Loucy (cell line): ENCODE measurements around the gene CCDC137.

Source experiments
- EZH2phosphoT487 ChIP-seq: fragments of 200-600 bp; IDR thresholded peaks from 2 replicates; pipeline ENCODE4 v1.6.1; 2018; ENCODE audit warnings: antibody characterized with exemption, mild to moderate bottlenecking, moderate library complexity, borderline replicate concordance
- TF ChIP-seq, protein P1 (sequence below): fragments of 200-600 bp; sonication (generic); conservative IDR thresholded peaks from 2 replicates; pipeline ENCODE4 v1.5.1; 2014; ENCODE audit warnings: mild to moderate bottlenecking, antibody characterized with exemption, low read length

DNA sequence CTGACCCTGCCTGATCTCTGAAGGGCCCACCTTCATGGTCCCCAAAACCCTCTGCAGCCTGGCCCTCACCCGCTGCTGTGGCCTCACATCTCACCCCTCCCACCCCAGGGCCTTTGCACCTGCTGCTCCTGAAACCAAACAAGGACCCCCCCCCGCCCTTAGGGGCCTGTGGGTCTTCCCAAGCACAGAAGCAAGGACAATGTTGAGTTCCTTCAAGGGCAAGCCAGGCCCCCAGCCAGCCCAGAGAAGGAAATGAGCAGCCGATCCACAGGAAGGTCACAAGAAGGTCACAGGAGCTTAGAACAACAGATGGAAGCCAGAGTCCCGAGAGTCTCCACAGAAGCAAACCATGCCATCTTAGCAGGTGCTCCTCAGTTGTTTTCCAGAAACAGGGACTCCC, 9.7 kb upstream of the CCDC137 start:
- TF ChIP-seq, protein P1, sequence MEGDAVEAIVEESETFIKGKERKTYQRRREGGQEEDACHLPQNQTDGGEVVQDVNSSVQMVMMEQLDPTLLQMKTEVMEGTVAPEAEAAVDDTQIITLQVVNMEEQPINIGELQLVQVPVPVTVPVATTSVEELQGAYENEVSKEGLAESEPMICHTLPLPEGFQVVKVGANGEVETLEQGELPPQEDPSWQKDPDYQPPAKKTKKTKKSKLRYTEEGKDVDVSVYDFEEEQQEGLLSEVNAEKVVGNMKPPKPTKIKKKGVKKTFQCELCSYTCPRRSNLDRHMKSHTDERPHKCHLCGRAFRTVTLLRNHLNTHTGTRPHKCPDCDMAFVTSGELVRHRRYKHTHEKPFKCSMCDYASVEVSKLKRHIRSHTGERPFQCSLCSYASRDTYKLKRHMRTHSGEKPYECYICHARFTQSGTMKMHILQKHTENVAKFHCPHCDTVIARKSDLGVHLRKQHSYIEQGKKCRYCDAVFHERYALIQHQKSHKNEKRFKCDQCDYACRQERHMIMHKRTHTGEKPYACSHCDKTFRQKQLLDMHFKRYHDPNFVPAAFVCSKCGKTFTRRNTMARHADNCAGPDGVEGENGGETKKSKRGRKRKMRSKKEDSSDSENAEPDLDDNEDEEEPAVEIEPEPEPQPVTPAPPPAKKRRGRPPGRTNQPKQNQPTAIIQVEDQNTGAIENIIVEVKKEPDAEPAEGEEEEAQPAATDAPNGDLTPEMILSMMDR, result no peak
- no peak for TF ChIP-seq EZH2phosphoT487
